ENCODE data around the gene PRKAG2.

The PRKAG2 gene

DNA sequence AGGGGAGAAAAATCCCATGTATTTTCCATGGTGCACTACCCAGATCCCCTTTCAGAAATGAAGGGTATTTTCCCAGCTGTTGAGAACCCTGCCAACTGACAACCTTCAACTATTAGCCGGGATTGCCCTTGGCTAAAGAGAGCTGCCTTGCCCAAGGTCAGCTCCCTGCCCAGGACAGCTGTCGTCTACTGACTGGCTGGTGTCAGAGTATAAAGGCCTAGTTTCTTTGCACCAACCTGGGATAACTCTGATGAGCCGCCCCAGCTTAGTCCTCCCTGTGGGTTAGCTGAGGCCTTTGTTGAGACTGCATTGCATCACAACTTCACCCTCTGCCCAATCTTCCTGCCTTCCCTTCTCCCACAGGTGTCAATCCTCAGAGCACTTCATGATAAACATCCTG is 210.0 kb downstream of the PRKAG2 start:
- TF ChIP-seq, protein P1, sequence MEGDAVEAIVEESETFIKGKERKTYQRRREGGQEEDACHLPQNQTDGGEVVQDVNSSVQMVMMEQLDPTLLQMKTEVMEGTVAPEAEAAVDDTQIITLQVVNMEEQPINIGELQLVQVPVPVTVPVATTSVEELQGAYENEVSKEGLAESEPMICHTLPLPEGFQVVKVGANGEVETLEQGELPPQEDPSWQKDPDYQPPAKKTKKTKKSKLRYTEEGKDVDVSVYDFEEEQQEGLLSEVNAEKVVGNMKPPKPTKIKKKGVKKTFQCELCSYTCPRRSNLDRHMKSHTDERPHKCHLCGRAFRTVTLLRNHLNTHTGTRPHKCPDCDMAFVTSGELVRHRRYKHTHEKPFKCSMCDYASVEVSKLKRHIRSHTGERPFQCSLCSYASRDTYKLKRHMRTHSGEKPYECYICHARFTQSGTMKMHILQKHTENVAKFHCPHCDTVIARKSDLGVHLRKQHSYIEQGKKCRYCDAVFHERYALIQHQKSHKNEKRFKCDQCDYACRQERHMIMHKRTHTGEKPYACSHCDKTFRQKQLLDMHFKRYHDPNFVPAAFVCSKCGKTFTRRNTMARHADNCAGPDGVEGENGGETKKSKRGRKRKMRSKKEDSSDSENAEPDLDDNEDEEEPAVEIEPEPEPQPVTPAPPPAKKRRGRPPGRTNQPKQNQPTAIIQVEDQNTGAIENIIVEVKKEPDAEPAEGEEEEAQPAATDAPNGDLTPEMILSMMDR (conservative IDR thresholded peaks at IDR 0.05): no peak
- no peak overlapping the region for H3K27ac ChIP-seq

DNA sequence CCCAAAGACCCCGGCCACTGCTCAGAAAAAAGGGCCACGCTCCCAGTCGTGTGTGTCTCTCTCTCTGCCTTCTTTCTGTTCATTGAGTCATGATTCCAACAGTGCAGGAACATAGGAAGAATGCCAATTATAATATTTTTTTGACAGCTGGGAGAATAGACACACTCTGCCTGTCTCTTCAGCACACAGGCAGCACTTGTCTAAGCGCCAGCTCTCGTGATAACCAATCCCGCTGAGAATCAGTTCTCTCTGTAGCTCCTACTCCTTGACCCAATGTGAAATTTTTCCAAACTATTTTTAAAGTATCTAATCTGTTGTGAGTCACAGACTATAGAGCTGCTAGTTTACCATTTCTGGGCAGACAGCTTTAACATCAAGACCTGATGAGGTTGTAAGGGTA is 211.5 kb downstream of the PRKAG2 start:
- no peak overlapping the region for H3K27ac ChIP-seq
- TF ChIP-seq, protein P1 (conservative IDR thresholded peaks at IDR 0.05): no peak

DNA sequence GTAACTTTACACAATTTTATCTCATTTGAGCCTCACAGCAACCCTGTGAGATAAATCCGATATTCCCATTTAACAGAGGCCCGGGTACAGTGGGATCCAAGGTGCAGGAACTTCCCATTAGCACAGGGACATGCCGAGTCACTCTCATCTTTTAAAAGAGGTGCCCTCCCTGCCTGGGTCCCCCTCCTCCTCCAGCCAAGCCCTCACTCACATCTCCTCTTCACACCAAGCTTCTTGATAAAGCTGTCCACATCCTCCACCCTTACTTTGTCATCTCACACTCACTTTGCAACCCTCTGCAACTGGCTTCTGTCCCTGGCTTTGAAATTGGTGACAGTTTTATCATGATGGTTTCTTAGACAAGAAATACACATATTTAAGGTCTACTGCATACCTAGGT is 212.6 kb downstream of the PRKAG2 start:
- TF ChIP-seq, protein P1 (conservative IDR thresholded peaks at IDR 0.05): no peak
- no peak overlapping the region for H3K27ac ChIP-seq

DNA sequence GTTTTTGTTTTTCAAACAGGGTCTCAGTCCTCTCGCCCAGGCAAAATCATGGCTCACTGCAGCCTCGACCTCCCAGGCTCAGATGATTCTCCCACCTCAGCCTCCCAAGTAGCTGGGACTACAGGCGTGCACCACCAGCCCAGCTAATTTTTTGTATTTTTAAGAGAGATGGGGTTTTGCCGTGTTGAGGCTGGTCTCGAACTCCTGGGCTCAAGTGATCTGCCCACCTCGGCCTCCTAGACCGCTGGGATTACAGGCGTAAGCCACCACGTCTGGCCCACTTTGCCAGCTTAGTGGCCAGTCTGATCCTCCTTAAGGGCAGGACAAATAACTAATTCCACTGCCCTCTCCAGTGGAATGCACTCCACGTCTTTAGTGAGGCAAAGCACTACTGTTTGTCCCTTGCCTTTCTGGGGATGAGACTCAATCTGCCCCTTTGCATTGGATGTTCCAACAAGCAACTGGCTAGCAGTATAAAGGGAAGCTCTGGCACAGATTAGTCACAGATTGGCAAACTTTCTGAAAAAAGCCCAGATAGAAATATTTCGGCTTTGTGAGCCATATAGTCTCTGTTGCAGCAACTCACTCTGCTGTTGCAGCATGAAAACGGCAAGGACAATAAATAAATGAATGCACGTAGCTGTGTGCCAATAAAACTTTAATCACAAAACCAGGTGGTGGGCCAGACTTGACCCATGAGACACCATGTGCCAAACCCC is 213.4 kb downstream of the PRKAG2 start:
- H3K27ac ChIP-seq: no peak overlapping the region
- TF ChIP-seq, protein P1 (conservative IDR thresholded peaks at IDR 0.05): no peak

DNA sequence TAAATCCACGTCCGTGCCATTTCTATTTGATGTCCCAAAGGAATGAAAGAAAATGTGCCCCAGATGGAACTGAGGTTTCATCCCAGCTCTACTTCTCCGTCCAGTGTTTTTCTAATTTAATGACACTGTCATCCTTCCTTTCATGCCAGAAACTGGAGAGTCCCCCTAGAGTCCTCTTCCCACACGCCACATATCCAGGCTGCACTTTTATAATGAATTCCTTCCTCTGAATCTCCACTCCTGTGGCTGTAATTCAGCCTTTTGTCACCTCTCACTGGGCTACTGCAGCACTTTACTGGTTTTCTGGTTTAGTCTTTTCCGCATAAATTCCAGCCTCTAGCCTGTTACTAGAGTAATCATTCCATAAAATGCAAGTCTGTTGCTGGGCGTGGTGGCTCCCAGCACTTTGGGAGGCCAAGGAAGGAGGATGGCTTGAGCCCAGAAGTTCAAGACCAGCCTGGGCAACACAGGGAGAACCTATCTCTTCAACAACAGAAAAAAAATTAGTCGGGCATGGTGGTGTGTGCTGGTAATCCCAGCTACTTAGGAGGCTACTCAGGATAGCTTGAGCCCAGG is 214.6 kb downstream of the PRKAG2 start:
- TF ChIP-seq, protein P1 (conservative IDR thresholded peaks at IDR 0.05): no peak
- H3K27ac ChIP-seq: no peak overlapping the region

GRCh38 chr7:151661587-151661986 is 215.3 kb downstream of the PRKAG2 start:
- no peak overlapping the region for H3K27ac ChIP-seq
- TF ChIP-seq, protein P1 (conservative IDR thresholded peaks at IDR 0.05): no peak

GRCh38 chr7:151660141-151660540 is 216.8 kb downstream of the PRKAG2 start:
- H3K27ac ChIP-seq: no peak overlapping the region
- TF ChIP-seq, protein P1 (conservative IDR thresholded peaks at IDR 0.05): no peak

All from VCaP (cell line).